Osteoblast (primary cell): ENCODE measurements around the gene PHKB. TPM values are rescaled to one million over a fixed set of nuclear protein-coding genes. Genes with fewer than 3 reads are reported as not detected.

Experiments
- DNase-seq: peaks from one replicate; pipeline ENCODE4 v3.0.0; 2011; ENCODE audit warnings: low spot score, mixed read lengths; ENCODE audit not compliant: insufficient read length; ENCODE audit errors: missing footprints
- H2AFZ ChIP-seq: 2 replicates; pipeline ENCODE4 v1.6.0; 2011; ENCODE audit warnings: mild to moderate bottlenecking, low read length
- H3K27ac ChIP-seq: 2 replicates; pipeline ENCODE4 v1.5.1; 2011; ENCODE audit warnings: mild to moderate bottlenecking, low read depth, low read length, moderate library complexity
- H3K27me3 ChIP-seq: 2 replicates; pipeline ENCODE4 v1.6.0; 2012; ENCODE audit warnings: mild to moderate bottlenecking, control low read depth, inconsistent platforms, low read length, moderate library complexity; ENCODE audit not compliant: insufficient read depth
- H3K36me3 ChIP-seq: 2 replicates; pipeline ENCODE4 v1.5.1; 2011; ENCODE audit warnings: mild to moderate bottlenecking, low read length, control low read depth, moderate library complexity; ENCODE audit not compliant: insufficient read depth
- H3K4me1 ChIP-seq: 2 replicates; pipeline ENCODE4 v1.5.1; 2011; ENCODE audit warnings: mild to moderate bottlenecking, low read length, control low read depth, moderate library complexity; ENCODE audit not compliant: insufficient read depth
- H3K4me2 ChIP-seq: 2 replicates; pipeline ENCODE4 v1.6.0; 2011; ENCODE audit warnings: mild to moderate bottlenecking, low read length; ENCODE audit not compliant: insufficient read depth
- H3K4me3 ChIP-seq: fragments of 200-600 bp; sonication (generic); 3 replicates; pipeline ENCODE4 v1.5.1; 2012; ENCODE audit warnings: mild to moderate bottlenecking, low read length, inconsistent platforms; ENCODE audit not compliant: insufficient read depth
- H3K79me2 ChIP-seq: 2 replicates; pipeline ENCODE4 v1.6.0; 2012; ENCODE audit warnings: mild to moderate bottlenecking, low read length, control low read depth, inconsistent platforms; ENCODE audit not compliant: insufficient read depth
- H3K9me3 ChIP-seq: 2 replicates; pipeline ENCODE4 v1.5.1; 2011; ENCODE audit warnings: low read depth, low read length, control low read depth
- H4K20me1 ChIP-seq: 2 replicates; pipeline ENCODE4 v1.6.0; 2012; ENCODE audit warnings: mild to moderate bottlenecking, low read length, control low read depth; ENCODE audit not compliant: insufficient read depth
- total RNA-seq: library from RNA; depleted of rRNA; stranded (reverse); fragments of >200 nt; gene quantifications from 2 replicates; pipeline ENCODE4 v1.2.3, GENCODE V29; 2012
- TF ChIP-seq, protein P1 (sequence below): IDR thresholded peaks from 2 replicates; pipeline ENCODE4 v1.5.1; 2011; ENCODE audit warnings: mild to moderate bottlenecking, low read depth, low read length, moderate library complexity; ENCODE audit errors: extremely low read depth

PHKB gene
- total RNA-seq, 1 donor, result 76.4 TPM

DNA sequence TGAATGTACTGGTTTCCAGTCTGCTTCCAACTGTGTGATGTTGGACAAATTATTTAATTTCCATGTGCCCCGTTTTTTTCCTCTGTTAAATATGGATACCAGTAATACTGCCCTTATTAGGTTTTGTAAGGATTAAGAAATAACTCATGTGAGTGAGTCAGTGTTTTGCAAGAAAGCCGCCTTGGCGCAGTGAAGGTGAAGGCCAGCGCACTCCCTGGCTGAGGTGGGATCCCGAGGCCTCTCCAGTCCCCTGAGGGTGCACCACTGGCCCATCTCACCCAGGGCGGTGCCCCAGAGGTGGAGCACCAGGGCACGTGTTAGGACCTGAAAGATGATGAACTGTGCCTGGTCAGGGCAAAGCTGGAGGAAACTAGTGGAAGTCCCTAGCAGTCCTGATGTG, 43.5 kb downstream of the PHKB start:
- peaks cover 18% of the 10 kb centered on the region for H3K36me3 ChIP-seq
- DNase-seq, result no peak
- H2AFZ ChIP-seq, result no peak overlapping the region
- no peaks in the 10 kb centered on the region for H3K9me3 ChIP-seq
- H3K4me2 ChIP-seq, result no peak overlapping the region
- H3K27me3 ChIP-seq, result no peaks in the 10 kb centered on the region
- no peaks in the 10 kb centered on the region for H4K20me1 ChIP-seq
- H3K79me2 ChIP-seq, result no peaks in the 10 kb centered on the region
- no peak overlapping the region for H3K4me3 ChIP-seq
- H3K4me1 ChIP-seq, result no peaks in the 10 kb centered on the region
- TF ChIP-seq, protein P1, sequence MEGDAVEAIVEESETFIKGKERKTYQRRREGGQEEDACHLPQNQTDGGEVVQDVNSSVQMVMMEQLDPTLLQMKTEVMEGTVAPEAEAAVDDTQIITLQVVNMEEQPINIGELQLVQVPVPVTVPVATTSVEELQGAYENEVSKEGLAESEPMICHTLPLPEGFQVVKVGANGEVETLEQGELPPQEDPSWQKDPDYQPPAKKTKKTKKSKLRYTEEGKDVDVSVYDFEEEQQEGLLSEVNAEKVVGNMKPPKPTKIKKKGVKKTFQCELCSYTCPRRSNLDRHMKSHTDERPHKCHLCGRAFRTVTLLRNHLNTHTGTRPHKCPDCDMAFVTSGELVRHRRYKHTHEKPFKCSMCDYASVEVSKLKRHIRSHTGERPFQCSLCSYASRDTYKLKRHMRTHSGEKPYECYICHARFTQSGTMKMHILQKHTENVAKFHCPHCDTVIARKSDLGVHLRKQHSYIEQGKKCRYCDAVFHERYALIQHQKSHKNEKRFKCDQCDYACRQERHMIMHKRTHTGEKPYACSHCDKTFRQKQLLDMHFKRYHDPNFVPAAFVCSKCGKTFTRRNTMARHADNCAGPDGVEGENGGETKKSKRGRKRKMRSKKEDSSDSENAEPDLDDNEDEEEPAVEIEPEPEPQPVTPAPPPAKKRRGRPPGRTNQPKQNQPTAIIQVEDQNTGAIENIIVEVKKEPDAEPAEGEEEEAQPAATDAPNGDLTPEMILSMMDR, result no peak
- no peak overlapping the region for H3K27ac ChIP-seq

DNA sequence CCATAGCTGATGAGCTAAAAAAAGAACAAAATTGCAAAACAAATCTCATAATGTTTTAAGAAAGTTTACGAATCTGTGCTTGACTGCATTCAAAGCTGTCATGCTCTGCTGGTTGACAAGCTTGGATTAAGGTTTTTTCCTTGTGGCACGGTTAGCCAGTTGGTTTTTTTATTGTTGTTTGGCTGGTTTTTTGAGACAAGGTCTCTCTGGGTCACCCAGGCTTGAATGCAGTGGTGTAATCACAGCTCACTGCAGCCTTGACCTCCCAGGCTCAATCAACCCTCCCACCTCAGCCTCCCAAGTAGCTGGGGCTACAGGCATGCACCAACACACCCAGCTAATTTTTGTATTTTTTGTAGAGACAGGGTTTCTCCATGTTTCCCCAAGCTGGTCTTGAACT, 45.7 kb downstream of the PHKB start:
- Histone ChIP-seq H3K9me3 (no peaks in the 10 kb centered on the region), H2AFZ (no peak overlapping the region), H3K27me3 (no peaks in the 10 kb centered on the region), H3K4me3 (no peak overlapping the region), H3K4me1 (no peaks in the 10 kb centered on the region), H3K36me3 (peaks cover 20% of the 10 kb centered on the region), H3K4me2 (no peak overlapping the region), H3K27ac (no peak overlapping the region), H3K79me2 (no peaks in the 10 kb centered on the region), H4K20me1 (no peaks in the 10 kb centered on the region)
- DNase-seq, result no peak
- TF ChIP-seq, protein P1, result no peak

DNA sequence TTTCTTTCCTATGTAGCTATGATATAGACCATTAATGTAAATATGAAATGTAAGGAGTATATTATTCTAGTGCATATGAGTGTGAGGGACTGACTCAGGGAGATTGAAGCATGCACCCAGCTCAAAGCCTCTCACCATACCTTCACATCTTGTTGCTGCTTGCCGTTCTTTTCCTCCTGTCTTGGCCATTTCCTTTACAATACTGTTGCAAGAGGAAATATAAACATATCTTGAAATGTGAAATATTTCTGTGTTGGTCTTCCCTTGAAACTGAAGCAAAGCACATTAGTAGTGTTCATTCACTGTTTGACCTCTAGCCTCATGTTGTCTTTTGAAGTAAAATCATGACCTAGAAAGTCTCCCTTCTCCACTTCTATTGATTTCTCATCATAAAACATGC, 46.6 kb downstream of the PHKB start:
- no peaks in the 10 kb centered on the region for H3K27me3 ChIP-seq
- no peak for DNase-seq
- H3K79me2 ChIP-seq, result no peaks in the 10 kb centered on the region
- H3K4me2 ChIP-seq, result no peak overlapping the region
- H2AFZ ChIP-seq, result no peak overlapping the region
- H3K36me3 ChIP-seq, result peaks cover 25% of the 10 kb centered on the region
- TF ChIP-seq, protein P1, result no peak
- H3K9me3 ChIP-seq, result no peaks in the 10 kb centered on the region
- no peak overlapping the region for H3K4me3 ChIP-seq
- H4K20me1 ChIP-seq, result no peaks in the 10 kb centered on the region
- no peaks in the 10 kb centered on the region for H3K4me1 ChIP-seq
- H3K27ac ChIP-seq, result no peak overlapping the region

DNA sequence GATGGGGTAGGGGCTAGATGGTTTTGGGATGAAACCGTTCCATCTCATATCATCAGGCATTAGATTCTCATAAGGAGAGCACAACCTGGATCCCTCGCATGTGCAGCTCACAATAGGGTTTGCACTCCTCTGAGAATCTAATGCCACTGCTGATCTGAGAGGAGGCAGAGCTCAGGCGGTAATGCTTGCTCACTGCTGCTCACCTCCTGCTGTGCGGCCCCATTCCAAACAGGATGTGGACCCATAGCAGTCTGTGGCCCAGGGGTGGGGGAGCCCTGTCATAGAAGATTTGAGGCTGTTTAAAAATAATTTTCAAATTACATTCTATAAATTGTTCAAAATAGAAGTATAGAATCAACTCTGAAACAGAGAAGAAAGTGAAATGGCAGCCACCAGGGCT, 50.8 kb downstream of the PHKB start:
- Histone ChIP-seq H3K36me3 (peaks cover 25% of the 10 kb centered on the region), H4K20me1 (no peaks in the 10 kb centered on the region), H2AFZ (no peak overlapping the region), H3K4me3 (no peak overlapping the region), H3K4me2 (no peak overlapping the region), H3K79me2 (no peaks in the 10 kb centered on the region), H3K9me3 (no peaks in the 10 kb centered on the region), H3K27ac (no peak overlapping the region), H3K4me1 (no peaks in the 10 kb centered on the region), H3K27me3 (no peaks in the 10 kb centered on the region)
- TF ChIP-seq, protein P1, result no peak
- DNase-seq, result no peak
